ENCODE measurements around the gene SMARCC2. TPM values are rescaled to one million over a fixed set of nuclear protein-coding genes. Genes with fewer than 3 reads are reported as not detected.

Gene SMARCC2
- total RNA-seq, 1 donor from 2014 or later: 136 TPM

GRCh38 chr12:56114084-56114483 is 75.2 kb downstream of the SMARCC2 start:
- CTCF ChIA-PET: no interaction called here
- POLR2A ChIA-PET: no interaction called here
- intact Hi-C loops (cut with micrococcal nuclease): no loop called here
- no peaks in the 10 kb centered on the region for H3K9me3 Mint-ChIP-seq
- peaks cover 28% of the 10 kb centered on the region for H3K4me1 Mint-ChIP-seq
- no peaks in the 10 kb centered on the region for H3K27me3 Mint-ChIP-seq
- no peak overlapping the region for H3K4me3 Mint-ChIP-seq
- H3K27ac Mint-ChIP-seq: peak overlapping the region; percentile 12
- ATAC-seq (ENCODE audit: low read depth): no peak
- DNase-seq: no peak
- peaks cover 68% of the 10 kb centered on the region for H3K36me3 Mint-ChIP-seq (ENCODE audit: low read depth)
- no peak for TF ChIP-seq CTCF (IDR thresholded peaks at IDR 0.05)

Other genes starting within 250 kb of the SMARCC2 start
- gene PMEL, start 223.4 kb downstream of the SMARCC2 start, total RNA-seq: 0.27 TPM in 1 of 2 replicates, not detected in the other
- 25.7 and 29.0 TPM in 2 replicates for gene CDK2, start 222.7 kb downstream of the SMARCC2 start, total RNA-seq
- 82.1 and 83.8 TPM in 2 replicates for gene RAB5B, start 215.4 kb downstream of the SMARCC2 start, total RNA-seq
- 5.4 and 5.6 TPM in 2 replicates for gene SUOX, start 192.2 kb downstream of the SMARCC2 start, total RNA-seq
- 4.1 and 6.4 TPM in 2 replicates for gene IKZF4, start 168.4 kb downstream of the SMARCC2 start, total RNA-seq
- 23.9 and 28.1 TPM in 2 replicates for gene RPS26, start 147.6 kb downstream of the SMARCC2 start, total RNA-seq
- not detected in 2 replicates for gene ERBB3, start 109.3 kb downstream of the SMARCC2 start, total RNA-seq
- 137 and 155 TPM in 2 replicates for gene PA2G4, start 84.9 kb downstream of the SMARCC2 start, total RNA-seq
- 5,829 and 6,631 TPM in 2 replicates for gene RPL41, start 72.8 kb downstream of the SMARCC2 start, total RNA-seq
- gene ZC3H10, start 71.2 kb downstream of the SMARCC2 start, total RNA-seq: 15.4 and 17.1 TPM in 2 replicates
- gene ESYT1, start 61.2 kb downstream of the SMARCC2 start, total RNA-seq: 120 and 137 TPM in 2 replicates
- gene MYL6B, start 36.9 kb downstream of the SMARCC2 start, total RNA-seq: 25.2 and 36.2 TPM in 2 replicates
- gene MYL6, start 31.1 kb downstream of the SMARCC2 start, total RNA-seq: 921 and 1,059 TPM in 2 replicates
- gene RNF41, start 32.4 kb upstream of the SMARCC2 start, total RNA-seq: 75.8 and 86.0 TPM in 2 replicates
- gene NABP2, start 34.9 kb upstream of the SMARCC2 start, total RNA-seq: 27.7 and 31.4 TPM in 2 replicates
- gene SLC39A5, start 40.6 kb upstream of the SMARCC2 start, total RNA-seq: 0.37 and 1.00 TPM in 2 replicates
- 44.1 and 44.8 TPM in 2 replicates for gene ANKRD52, start 68.9 kb upstream of the SMARCC2 start, total RNA-seq
- 30.2 and 35.6 TPM in 2 replicates for gene COQ10A, start 77.5 kb upstream of the SMARCC2 start, total RNA-seq
- 229 and 233 TPM in 2 replicates for gene CS, start 110.8 kb upstream of the SMARCC2 start, total RNA-seq
- gene CNPY2, start 126.5 kb upstream of the SMARCC2 start, total RNA-seq: 72.1 and 98.8 TPM in 2 replicates
- 86.3 and 98.9 TPM in 2 replicates for gene PAN2, start 144.5 kb upstream of the SMARCC2 start, total RNA-seq
- gene IL23A, start 149.4 kb upstream of the SMARCC2 start, total RNA-seq: 5.6 and 7.2 TPM in 2 replicates
- gene STAT2, start 170.6 kb upstream of the SMARCC2 start, total RNA-seq: 159 and 177 TPM in 2 replicates
- gene APOF, start 173.4 kb upstream of the SMARCC2 start, total RNA-seq: not detected in 2 replicates